T1000 (cell line): ENCODE measurements around the gene KPNA4.
"Not testable (repeated sequence)": the region's sequence is repeated elsewhere in the genome, so short reads cannot be mapped to it uniquely, and the experiment has no call there.

Experiments
- DNase-seq: peaks from one replicate; lab custom pipeline; 2025; ENCODE audit warnings: mixed read lengths; lab: John Stamatoyannopoulos, UW

Gene KPNA4

GRCh38 chr3:160565442-160566403 is at the start of gene KPNA4:
Gene KPNA4, minus strand, starts transcription at chr3:160565571. Its CDS starts 289 bp downstream, at chr3:160565282.
- DNase-seq, result peak; percentile 92

GRCh38 chr3:160613661-160614060 is 48.3 kb upstream of the KPNA4 start:
- no peak for DNase-seq

GRCh38 chr3:160612386-160613075 is 47.2 kb upstream of the KPNA4 start:
- no peak for DNase-seq

- no peak for DNase-seq
These were observed 45.8 kb upstream of the KPNA4 start for GRCh38 chr3:160611141-160611540.

- no peak for DNase-seq
These were observed 43.5 kb upstream of the KPNA4 start for GRCh38 chr3:160608870-160609269.

- no peak for DNase-seq
These were observed 42.5 kb upstream of the KPNA4 start for GRCh38 chr3:160607826-160608225.

GRCh38 chr3:160605315-160605714 is 39.9 kb upstream of the KPNA4 start:
- no peak for DNase-seq

- DNase-seq, result not testable (repeated sequence)
These were observed 38.5 kb upstream of the KPNA4 start for GRCh38 chr3:160603845-160604244.

GRCh38 chr3:160602259-160602658 is 36.9 kb upstream of the KPNA4 start:
- no peak for DNase-seq

- no peak for DNase-seq
These were observed 35.9 kb upstream of the KPNA4 start for GRCh38 chr3:160601288-160601687.

GRCh38 chr3:160598865-160599264 is 33.5 kb upstream of the KPNA4 start:
- no peak for DNase-seq

GRCh38 chr3:160588023-160588422 is 22.7 kb upstream of the KPNA4 start:
- DNase-seq, result no peak

- DNase-seq, result no peak
These were observed 21.7 kb upstream of the KPNA4 start for GRCh38 chr3:160587105-160587504.

- no peak for DNase-seq
These were observed 21.3 kb upstream of the KPNA4 start for GRCh38 chr3:160586679-160587078.

GRCh38 chr3:160583451-160583850 is 18.1 kb upstream of the KPNA4 start:
- DNase-seq, result no peak

- no peak for DNase-seq
These were observed 15.6 kb upstream of the KPNA4 start for GRCh38 chr3:160580938-160581337.

GRCh38 chr3:160577556-160578195 is 12.3 kb upstream of the KPNA4 start:
- DNase-seq, result no peak

GRCh38 chr3:160577093-160577492 is 11.7 kb upstream of the KPNA4 start:
- DNase-seq, result no peak

- DNase-seq, result no peak
These were observed 11.2 kb upstream of the KPNA4 start for GRCh38 chr3:160576621-160577020.

GRCh38 chr3:160575589-160575988 is 10.2 kb upstream of the KPNA4 start:
- DNase-seq, result no peak

GRCh38 chr3:160574636-160575035 is 9.3 kb upstream of the KPNA4 start:
- DNase-seq, result no peak

GRCh38 chr3:160573955-160574525 is 8.7 kb upstream of the KPNA4 start:
- not testable (repeated sequence) for DNase-seq
